ENCODE data around the gene MAPT. TPM values are rescaled to one million over a fixed set of nuclear protein-coding genes. Genes with fewer than 3 reads are reported as not detected.

The MAPT gene
- total RNA-seq, 1 donor from 2014 or later = 2.4 TPM

DNA sequence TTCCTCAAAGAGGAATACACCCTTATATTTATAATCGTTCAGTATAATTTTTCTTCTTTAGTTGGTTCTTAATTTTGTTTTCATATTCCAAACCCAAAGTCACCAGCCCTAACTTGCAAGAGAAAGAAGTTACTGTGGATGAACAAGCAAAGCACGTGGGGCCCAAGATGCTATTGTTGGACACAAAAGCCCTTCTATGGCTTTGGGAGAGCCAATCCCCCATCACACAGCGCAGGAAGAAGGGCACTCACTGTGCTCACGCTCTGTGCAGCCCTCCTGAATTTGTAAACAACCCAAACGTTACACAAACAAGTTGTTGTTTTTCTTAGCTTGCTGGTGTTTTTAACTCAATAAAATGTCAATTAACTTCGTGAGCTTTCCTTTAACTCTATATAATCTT lies 27.2 kb upstream of the MAPT start:
- Mint-ChIP-seq H3K36me3 (no peaks in the 10 kb centered on the region), H3K4me3 (no peak overlapping the region), H3K27me3 (ENCODE audit: insufficient read depth, low read depth) (peaks cover 11% of the 10 kb centered on the region), H3K9me3 (no peaks in the 10 kb centered on the region), H3K4me1 (peaks cover 26% of the 10 kb centered on the region), H3K27ac (no peak overlapping the region)
- H3K27me3 ChIP-seq = no peaks in the 10 kb centered on the region
- no peak overlapping the region for H3K4me3 ChIP-seq
- H3K4me2 ChIP-seq = no peak overlapping the region
- no peak for DNase-seq (ENCODE audit: low spot score)
- TF ChIP-seq, protein P1, sequence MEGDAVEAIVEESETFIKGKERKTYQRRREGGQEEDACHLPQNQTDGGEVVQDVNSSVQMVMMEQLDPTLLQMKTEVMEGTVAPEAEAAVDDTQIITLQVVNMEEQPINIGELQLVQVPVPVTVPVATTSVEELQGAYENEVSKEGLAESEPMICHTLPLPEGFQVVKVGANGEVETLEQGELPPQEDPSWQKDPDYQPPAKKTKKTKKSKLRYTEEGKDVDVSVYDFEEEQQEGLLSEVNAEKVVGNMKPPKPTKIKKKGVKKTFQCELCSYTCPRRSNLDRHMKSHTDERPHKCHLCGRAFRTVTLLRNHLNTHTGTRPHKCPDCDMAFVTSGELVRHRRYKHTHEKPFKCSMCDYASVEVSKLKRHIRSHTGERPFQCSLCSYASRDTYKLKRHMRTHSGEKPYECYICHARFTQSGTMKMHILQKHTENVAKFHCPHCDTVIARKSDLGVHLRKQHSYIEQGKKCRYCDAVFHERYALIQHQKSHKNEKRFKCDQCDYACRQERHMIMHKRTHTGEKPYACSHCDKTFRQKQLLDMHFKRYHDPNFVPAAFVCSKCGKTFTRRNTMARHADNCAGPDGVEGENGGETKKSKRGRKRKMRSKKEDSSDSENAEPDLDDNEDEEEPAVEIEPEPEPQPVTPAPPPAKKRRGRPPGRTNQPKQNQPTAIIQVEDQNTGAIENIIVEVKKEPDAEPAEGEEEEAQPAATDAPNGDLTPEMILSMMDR (IDR thresholded peaks at IDR 0.05) = no peak
- no peak for TF ChIP-seq EZH2 (IDR thresholded peaks at IDR 0.05)
- TF ChIP-seq EZH2phosphoT487 (IDR thresholded peaks at IDR 0.05) = no peak
- no peak overlapping the region for H3K9ac ChIP-seq
- H3K27ac ChIP-seq = no peak overlapping the region
- no peaks in the 10 kb centered on the region for H3K9me3 ChIP-seq (ENCODE audit: low read depth)
- H3K36me3 ChIP-seq = no peaks in the 10 kb centered on the region
- H2AFZ ChIP-seq (replicated peaks) = no peak overlapping the region
- no peaks in the 10 kb centered on the region for H3K79me2 ChIP-seq (ENCODE audit: low read depth)
- peaks cover 19% of the 10 kb centered on the region for H3K4me1 ChIP-seq
- H4K20me1 ChIP-seq (ENCODE audit: low read depth) = no peaks in the 10 kb centered on the region
- H3F3A ChIP-seq (ENCODE audit: low read depth) = no peaks in the 10 kb centered on the region

DNA sequence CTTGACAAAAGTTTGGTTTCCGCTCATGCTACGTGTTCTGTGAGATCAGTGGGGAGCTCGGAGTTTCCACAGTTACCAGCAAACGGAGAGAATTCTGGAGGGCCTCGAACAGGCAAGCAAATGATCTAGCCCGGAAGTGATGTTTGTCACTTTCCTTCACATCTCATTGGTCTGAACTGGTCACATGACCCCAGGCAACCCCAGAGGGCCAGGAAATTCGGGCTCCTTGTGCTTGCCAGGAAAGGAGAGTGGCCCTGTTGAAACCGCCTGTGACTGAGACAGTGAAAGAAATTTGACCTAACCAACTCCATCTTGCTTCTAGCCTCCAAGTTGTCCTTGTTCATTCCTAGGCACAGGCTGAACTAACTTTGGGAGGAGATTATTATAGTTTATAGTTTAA lies 26.7 kb upstream of the MAPT start:
- Mint-ChIP-seq H3K9me3 (no peaks in the 10 kb centered on the region), H3K27me3 (ENCODE audit: insufficient read depth, low read depth) (peaks cover 11% of the 10 kb centered on the region), H3K4me3 (no peak overlapping the region), H3K4me1 (peaks cover 26% of the 10 kb centered on the region), H3K36me3 (no peaks in the 10 kb centered on the region), H3K27ac (no peak overlapping the region)
- Histone ChIP-seq H3K4me1 (peaks cover 19% of the 10 kb centered on the region), H4K20me1 (ENCODE audit: low read depth) (no peaks in the 10 kb centered on the region), H3K4me2 (no peak overlapping the region), H3F3A (ENCODE audit: low read depth) (no peaks in the 10 kb centered on the region), H3K36me3 (no peaks in the 10 kb centered on the region), H3K27me3 (no peaks in the 10 kb centered on the region), H3K4me3 (no peak overlapping the region), H3K27ac (no peak overlapping the region), H3K9ac (no peak overlapping the region), H3K79me2 (ENCODE audit: low read depth) (no peaks in the 10 kb centered on the region), H2AFZ (replicated peaks) (no peak overlapping the region), H3K9me3 (ENCODE audit: low read depth) (no peaks in the 10 kb centered on the region)
- no peak for DNase-seq (ENCODE audit: low spot score)
- TF ChIP-seq, protein P1 (IDR thresholded peaks at IDR 0.05) = no peak
- TF ChIP-seq EZH2 (IDR thresholded peaks at IDR 0.05) (no peak), EZH2phosphoT487 (IDR thresholded peaks at IDR 0.05) (no peak)

DNA sequence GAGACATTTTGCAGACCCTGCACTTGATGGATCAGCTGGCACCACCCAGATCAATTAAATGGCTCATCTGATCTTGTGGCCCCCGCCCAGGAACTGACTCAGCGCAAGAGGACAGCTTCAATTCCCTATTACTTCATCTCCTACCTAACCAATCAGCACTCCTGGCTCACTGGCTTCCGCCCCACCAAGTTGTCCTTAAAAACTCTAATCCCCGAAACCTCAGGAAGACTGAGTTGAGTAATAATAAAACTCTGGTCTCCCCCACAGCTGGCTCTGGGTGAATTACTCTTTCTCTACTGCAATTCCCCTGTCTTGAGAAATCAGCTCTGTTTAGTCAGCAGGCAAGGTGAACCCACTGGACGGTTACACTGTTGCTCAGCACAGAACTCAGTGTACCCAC lies 26.1 kb upstream of the MAPT start:
- no peaks in the 10 kb centered on the region for H3K9me3 ChIP-seq (ENCODE audit: low read depth)
- peaks cover 11% of the 10 kb centered on the region for H3K27me3 Mint-ChIP-seq (ENCODE audit: insufficient read depth, low read depth)
- no peaks in the 10 kb centered on the region for H3K27me3 ChIP-seq
- no peaks in the 10 kb centered on the region for H3F3A ChIP-seq (ENCODE audit: low read depth)
- no peaks in the 10 kb centered on the region for H3K79me2 ChIP-seq (ENCODE audit: low read depth)
- no peak overlapping the region for H3K9ac ChIP-seq
- no peaks in the 10 kb centered on the region for H3K36me3 ChIP-seq
- no peak overlapping the region for H3K4me3 Mint-ChIP-seq
- DNase-seq (ENCODE audit: low spot score) = no peak
- no peaks in the 10 kb centered on the region for H3K36me3 Mint-ChIP-seq
- TF ChIP-seq, protein P1 (IDR thresholded peaks at IDR 0.05) = no peak
- TF ChIP-seq EZH2phosphoT487 (IDR thresholded peaks at IDR 0.05) (no peak), EZH2 (IDR thresholded peaks at IDR 0.05) (no peak)
- no peak overlapping the region for H3K4me2 ChIP-seq
- H4K20me1 ChIP-seq (ENCODE audit: low read depth) = no peaks in the 10 kb centered on the region
- H3K27ac ChIP-seq = no peak overlapping the region
- peaks cover 19% of the 10 kb centered on the region for H3K4me1 ChIP-seq
- no peak overlapping the region for H3K4me3 ChIP-seq
- no peaks in the 10 kb centered on the region for H3K9me3 Mint-ChIP-seq
- H2AFZ ChIP-seq (replicated peaks) = no peak overlapping the region
- peaks cover 28% of the 10 kb centered on the region for H3K4me1 Mint-ChIP-seq
- no peak overlapping the region for H3K27ac Mint-ChIP-seq
